A673 (cell line): Measurements from ENCODE around the gene SH3RF3. TPM values are rescaled to one million over a fixed set of nuclear protein-coding genes. Genes with fewer than 3 reads are reported as not detected.

Experiments
- BruUV-seq: library from RNA; stranded (reverse); fragments of 400-500 nt; replicated peaks from 2 replicates; lab custom pipeline; 2021; lab: Mats Ljungman, UMichigan
- CTCF ChIA-PET: fragments of 300-600 bp; sonication (Branson Sonifier 250); formaldehyde crosslinking; loops from one replicate; lab custom pipeline; 2022; ENCODE audit warnings: antibody characterized with exemption; lab: Charles Lee
- POLR2A ChIA-PET: fragments of 300-600 bp; sonication (Branson Sonifier 250); formaldehyde crosslinking; loops from one replicate; lab custom pipeline; 2022; ENCODE audit warnings: antibody characterized with exemption; ENCODE audit not compliant: low non-redundant PET; lab: Charles Lee
- DNase-seq: peaks from one replicate; pipeline ENCODE4 v3.0.0-alpha.2; 2015; ENCODE audit warnings: low spot score
- H3K27ac ChIP-seq: fragments of 200-600 bp; sonication (generic); 2 replicates; pipeline ENCODE4 v1.5.1; 2016; ENCODE audit warnings: mixed run types, low read depth, mild to moderate bottlenecking, mixed read lengths, antibody characterized with exemption, low read length; ENCODE audit not compliant: poor library complexity, severe bottlenecking
- H3K27me3 ChIP-seq: fragments of 200-600 bp; sonication (generic); replicated peaks from 2 replicates; pipeline ENCODE4 v1.6.1; 2017; ENCODE audit warnings: mixed run types, low read depth, mild to moderate bottlenecking, mixed read lengths, antibody characterized with exemption, low read length; ENCODE audit not compliant: insufficient read depth, poor library complexity
- H3K36me3 ChIP-seq: fragments of 200-600 bp; sonication (generic); 2 replicates; pipeline ENCODE4 v1.6.1; 2016; ENCODE audit warnings: mixed run types, mild to moderate bottlenecking, mixed read lengths, antibody characterized with exemption, low read length; ENCODE audit not compliant: insufficient read depth, poor library complexity, severe bottlenecking
- H3K4me1 ChIP-seq: fragments of 200-600 bp; sonication (generic); 2 replicates; pipeline ENCODE4 v1.6.1; 2017; ENCODE audit warnings: mixed run types, mild to moderate bottlenecking, mixed read lengths, antibody characterized with exemption, low read length; ENCODE audit not compliant: insufficient read depth, poor library complexity, severe bottlenecking
- H3K4me3 ChIP-seq: fragments of 200-600 bp; sonication (generic); 2 replicates; pipeline ENCODE4 v1.5.1; 2016; ENCODE audit warnings: low read depth, mixed run types, mild to moderate bottlenecking, mixed read lengths, low read length; ENCODE audit not compliant: poor library complexity, severe bottlenecking
- H3K9me3 ChIP-seq: fragments of 200-600 bp; sonication (generic); 2 replicates; pipeline ENCODE4 v1.6.1; 2016; ENCODE audit warnings: mixed run types, low read depth, mild to moderate bottlenecking, mixed read lengths, antibody characterized with exemption, low read length; ENCODE audit not compliant: poor library complexity, severe bottlenecking
- EZH2 ChIP-seq: fragments of 200-600 bp; sonication (generic); IDR thresholded peaks from 2 replicates; pipeline ENCODE4 v1.6.1; 2017; ENCODE audit warnings: borderline replicate concordance, low read depth, mild to moderate bottlenecking, mixed read lengths, antibody characterized with exemption, low read length; ENCODE audit not compliant: poor library complexity, severe bottlenecking
- intact Hi-C: fragments of 100-400 bp; cut with micrococcal nuclease; formaldehyde crosslinking; loops from one replicate; pipeline ENCODE4 v1.10.0; 2022; ENCODE audit not compliant: unreplicated experiment
- total RNA-seq: library from RNA; stranded (reverse); gene quantifications from 2 replicates; pipeline ENCODE4 v1.2.3, GENCODE V29; 2021
- TF ChIP-seq, protein P1 (sequence below): fragments of 300-800, 200-600 bp; sonication (generic); conservative IDR thresholded peaks from 2 replicates; pipeline ENCODE4 v1.5.1; 2017; ENCODE audit warnings: low read depth, mild to moderate bottlenecking, antibody characterized with exemption, low read length, moderate library complexity, mixed read lengths

Gene SH3RF3
- total RNA-seq, 1 experiment from 2014 or later, result 0.15 TPM

DNA sequence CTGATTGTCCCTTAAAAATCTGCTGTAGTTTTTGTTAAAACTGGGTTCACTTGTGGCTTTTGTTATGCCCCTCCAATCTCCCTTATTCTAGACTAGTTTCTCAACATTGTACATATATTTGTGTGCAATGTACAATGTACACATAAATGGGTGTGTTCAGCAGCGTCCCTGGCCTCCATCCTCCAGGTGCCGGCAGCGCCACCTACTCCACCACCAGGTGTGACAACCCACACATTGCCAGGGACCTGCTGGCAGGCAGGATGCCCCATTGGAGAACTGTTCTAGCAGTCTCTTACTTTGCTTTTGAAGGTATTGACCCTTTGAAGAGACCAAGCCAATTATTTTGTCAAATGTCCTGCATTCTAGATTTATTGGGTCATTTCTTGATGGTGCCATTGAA lies 75.4 kb downstream of the SH3RF3 start:
- ChIA-PET CTCF (interaction anchor here (0.7 kb wide), 1 partner anchor 304 kb away, joined by 4 read pairs; no protein-coding TSS in a partner anchor), POLR2A (no interaction called here)
- H3K27ac ChIP-seq, result no peak overlapping the region
- no peaks in the 10 kb centered on the region for H3K27me3 ChIP-seq
- intact Hi-C loops, result no loop called here
- H3K36me3 ChIP-seq, result no peaks in the 10 kb centered on the region
- H3K4me1 ChIP-seq, result no peaks in the 10 kb centered on the region
- H3K9me3 ChIP-seq, result no peaks in the 10 kb centered on the region
- no peak overlapping the region for H3K4me3 ChIP-seq
- DNase-seq, result no peak
- BruUV-seq, result no TSS peak
- no peak for TF ChIP-seq EZH2
- TF ChIP-seq, protein P1, sequence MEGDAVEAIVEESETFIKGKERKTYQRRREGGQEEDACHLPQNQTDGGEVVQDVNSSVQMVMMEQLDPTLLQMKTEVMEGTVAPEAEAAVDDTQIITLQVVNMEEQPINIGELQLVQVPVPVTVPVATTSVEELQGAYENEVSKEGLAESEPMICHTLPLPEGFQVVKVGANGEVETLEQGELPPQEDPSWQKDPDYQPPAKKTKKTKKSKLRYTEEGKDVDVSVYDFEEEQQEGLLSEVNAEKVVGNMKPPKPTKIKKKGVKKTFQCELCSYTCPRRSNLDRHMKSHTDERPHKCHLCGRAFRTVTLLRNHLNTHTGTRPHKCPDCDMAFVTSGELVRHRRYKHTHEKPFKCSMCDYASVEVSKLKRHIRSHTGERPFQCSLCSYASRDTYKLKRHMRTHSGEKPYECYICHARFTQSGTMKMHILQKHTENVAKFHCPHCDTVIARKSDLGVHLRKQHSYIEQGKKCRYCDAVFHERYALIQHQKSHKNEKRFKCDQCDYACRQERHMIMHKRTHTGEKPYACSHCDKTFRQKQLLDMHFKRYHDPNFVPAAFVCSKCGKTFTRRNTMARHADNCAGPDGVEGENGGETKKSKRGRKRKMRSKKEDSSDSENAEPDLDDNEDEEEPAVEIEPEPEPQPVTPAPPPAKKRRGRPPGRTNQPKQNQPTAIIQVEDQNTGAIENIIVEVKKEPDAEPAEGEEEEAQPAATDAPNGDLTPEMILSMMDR, result no peak

DNA sequence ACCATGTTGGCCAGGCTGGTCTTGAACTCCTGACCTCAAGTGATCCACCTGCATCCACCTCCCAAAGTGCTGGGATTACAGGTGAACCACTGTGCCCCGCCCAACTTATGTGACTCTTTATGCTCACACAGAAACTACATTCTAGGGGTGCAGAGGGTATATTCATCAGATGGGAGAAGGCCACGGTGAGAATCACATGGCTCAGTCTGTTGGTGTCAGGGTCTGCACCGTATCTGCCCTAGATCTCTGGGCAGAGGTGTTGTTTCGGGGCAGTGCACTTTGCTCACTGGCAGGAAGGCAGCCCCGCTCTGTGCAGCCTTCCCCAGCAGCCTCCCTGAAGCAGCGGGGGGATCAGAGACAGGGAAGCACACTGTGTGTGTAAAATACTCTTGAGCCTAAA lies 76.4 kb downstream of the SH3RF3 start:
- Histone ChIP-seq H3K27me3 (no peaks in the 10 kb centered on the region), H3K4me3 (no peak overlapping the region), H3K4me1 (no peaks in the 10 kb centered on the region), H3K36me3 (no peaks in the 10 kb centered on the region), H3K27ac (no peak overlapping the region), H3K9me3 (no peaks in the 10 kb centered on the region)
- POLR2A ChIA-PET, result no interaction called here
- DNase-seq, result no peak
- TF ChIP-seq EZH2, result no peak
- TF ChIP-seq, protein P1, result no peak
- CTCF ChIA-PET, result no interaction called here
- intact Hi-C loops, result no loop called here
- no TSS peak for BruUV-seq

DNA sequence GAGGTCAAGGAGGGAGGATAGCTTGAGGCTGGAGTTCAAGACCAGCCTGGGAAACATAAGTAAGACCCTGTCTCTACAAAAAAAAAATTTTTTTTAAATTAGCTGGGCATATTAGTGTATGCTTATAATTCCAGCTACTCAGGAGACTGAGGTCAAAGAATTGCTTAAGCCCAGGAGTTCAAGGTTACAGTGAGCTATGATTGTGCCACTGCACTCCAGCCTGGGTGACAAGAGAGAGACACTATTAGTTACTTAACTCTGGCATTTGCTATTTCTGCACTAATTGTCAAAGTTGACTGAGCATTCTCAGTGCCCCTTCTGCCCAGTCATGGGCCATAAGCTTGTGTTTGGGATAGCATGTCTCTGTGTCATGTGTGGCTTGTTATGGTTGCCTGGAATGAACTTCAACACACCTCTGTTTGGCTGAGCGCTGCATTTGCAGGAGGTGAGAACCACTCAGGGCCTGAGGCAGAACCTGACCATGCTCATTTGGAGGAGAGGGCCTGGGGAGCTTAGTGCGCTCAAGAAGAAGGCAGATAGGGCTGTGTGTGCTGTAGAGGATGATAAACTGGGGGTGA lies 77.7 kb downstream of the SH3RF3 start:
- BruUV-seq, result no TSS peak
- DNase-seq, result no peak
- TF ChIP-seq EZH2, result no peak
- TF ChIP-seq, protein P1, result no peak
- no peaks in the 10 kb centered on the region for H3K27me3 ChIP-seq
- H3K9me3 ChIP-seq, result no peaks in the 10 kb centered on the region
- no peak overlapping the region for H3K27ac ChIP-seq
- H3K4me1 ChIP-seq, result no peaks in the 10 kb centered on the region
- H3K4me3 ChIP-seq, result no peak overlapping the region
- no peaks in the 10 kb centered on the region for H3K36me3 ChIP-seq
- intact Hi-C loops, result no loop called here
- ChIA-PET POLR2A (no interaction called here), CTCF (no interaction called here)
